ENCODE measurements around the gene FEM1A. TPM values are rescaled to one million over a fixed set of nuclear protein-coding genes. Genes with fewer than 3 reads are reported as not detected.

FEM1A gene
- total and polyA plus RNA-seq, 2 donors (not counting 3 experiments of a cell fraction or from before 2014, with no cell fraction given) = 5.1 to 11.4 TPM

- ChIA-PET POLR2A (interaction anchor here (1.3 kb wide), 1 partner anchor 36 kb away, joined by 6 read pairs; no protein-coding TSS in a partner anchor), CTCF (interaction anchor here (1.2 to 8.7 kb wide), 3 partner anchors 9 to 63 kb away, joined by 3 to 514 read pairs (median 8); no protein-coding TSS in a partner anchor)
- peaks cover 8 to 22% of the 10 kb centered on the region in 2 experiments for H3K36me3 ChIP-seq (ENCODE audit: control insufficient read depth in 2 of 2, extremely low read depth in 1 of 2, insufficient read depth in 2 of 2, low read length in 2 of 2)
- H3K4me1 ChIP-seq (ENCODE audit: control insufficient read depth, extremely low read depth, insufficient read depth, low read length) = no peaks in the 10 kb centered on the region
- no peak overlapping the region for H3K9ac ChIP-seq (replicated peaks; ENCODE audit: extremely low read depth, insufficient read depth, low read length)
- no peaks in the 10 kb centered on the region for H3K79me2 ChIP-seq (ENCODE audit: control insufficient read depth, insufficient read depth, low read length)
- H3K27ac ChIP-seq (ENCODE audit: insufficient read depth, low read depth, low read length) = no peak overlapping the region
- H3K27me3 ChIP-seq (ENCODE audit: control insufficient read depth in 2 of 2, insufficient read depth in 2 of 2, low read length in 2 of 2) = no peaks in the 10 kb centered on the region
- H4K20me1 ChIP-seq (replicated peaks; ENCODE audit: control insufficient read depth, extremely low read depth, insufficient read depth, low read length) = no peaks in the 10 kb centered on the region
- no peaks in the 10 kb centered on the region for H3K9me3 ChIP-seq (replicated peaks; ENCODE audit: control insufficient read depth, insufficient read depth, low read length)
- FAIRE-seq (no peak), DNase-seq (ENCODE audit: low read depth, low spot score) (no peak)
- no peaks in the 10 kb centered on the region for H3K9me1 ChIP-seq (replicated peaks; ENCODE audit: control insufficient read depth, extremely low read depth, insufficient read depth, low read length)
- H3K4me2 ChIP-seq (ENCODE audit: insufficient read depth, low read length) = no peak overlapping the region
- no peak overlapping the region for H3K4me3 ChIP-seq (replicated peaks in 1 of 3; ENCODE audit: insufficient read depth in 1 of 3, low read depth in 1 of 3, low read length in 3 of 3)
- BruUV-seq (replicated peaks) = no TSS peak
- no peak overlapping the region for H2AFZ ChIP-seq (ENCODE audit: low read depth, low read length)
- TF ChIP-seq CTCF (IDR thresholded peaks at IDR 0.05; ENCODE audit: extremely low read depth in 1 of 2, insufficient read depth in 1 of 2, low read depth in 1 of 2, low read length in 2 of 2) = no peak
- no peak for TF ChIP-seq MAX (IDR thresholded peaks at IDR 0.05; ENCODE audit: insufficient read depth, insufficient read length)
- no peak for TF ChIP-seq POLR2AphosphoS5 (IDR thresholded peaks at IDR 0.05; ENCODE audit: insufficient read depth, low read depth, low read length)
- TF ChIP-seq FOS (IDR thresholded peaks at IDR 0.05; ENCODE audit: borderline replicate concordance, insufficient read depth, low read length) = no peak
- intact Hi-C loops (cut with micrococcal nuclease) = no loop called here
- dilution Hi-C loops (cut with MboI; ENCODE audit: extremely low pct_ligation_motif_present, low sequenced_read_pairs) = no loop called here
Observed at GRCh38 chr19:4849019-4849418, 57.5 kb downstream of the FEM1A start.

Small RNAs within 50 kb of the gene (microRNA-seq; reads per million reads assigned to microRNA genes)
- 2.7 reads per million for gene MIR7-3 (ENCODE audit: borderline number of aligned reads, borderline replicate concordance)

Small RNAs within 50 kb of the gene (small RNA-seq; reads per million reads assigned to genes)
- not detected for gene MIR7-3 (ENCODE audit: insufficient read depth, insufficient read length, low read depth, low replicate concordance)

Other genes starting within 250 kb of the FEM1A start
- gene SEMA6B, start 232.1 kb upstream of the FEM1A start, total RNA-seq = 166 and 176 TPM in 2 replicates
- gene SEMA6B, start 232.1 kb upstream of the FEM1A start, polyA plus RNA-seq = 97.8 and 108 TPM in 2 replicates
- gene TNFAIP8L1, start 152.2 kb upstream of the FEM1A start, total RNA-seq = 53.7 and 56.1 TPM in 2 replicates
- gene TNFAIP8L1, start 152.2 kb upstream of the FEM1A start, polyA plus RNA-seq = 40.0 and 44.8 TPM in 2 replicates
- gene MYDGF, start 121.4 kb upstream of the FEM1A start, total RNA-seq = 187 and 191 TPM in 2 replicates
- 337 and 358 TPM in 2 replicates for gene MYDGF, start 121.4 kb upstream of the FEM1A start, polyA plus RNA-seq
- gene DPP9, start 67.9 kb upstream of the FEM1A start, total RNA-seq = 87.6 and 98.0 TPM in 2 replicates
- 31.5 and 38.3 TPM in 2 replicates for gene DPP9, start 67.9 kb upstream of the FEM1A start, polyA plus RNA-seq
- 17.6 and 19.0 TPM in 2 replicates for gene TICAM1, start 40.0 kb downstream of the FEM1A start, total RNA-seq
- 4.3 and 4.8 TPM in 2 replicates for gene TICAM1, start 40.0 kb downstream of the FEM1A start, polyA plus RNA-seq
- gene PLIN3, start 75.9 kb downstream of the FEM1A start, total RNA-seq = 76.8 and 77.9 TPM in 2 replicates
- 88.9 and 90.0 TPM in 2 replicates for gene PLIN3, start 75.9 kb downstream of the FEM1A start, polyA plus RNA-seq
- gene ARRDC5, start 111.2 kb downstream of the FEM1A start, total RNA-seq = not detected in 2 replicates
- gene ARRDC5, start 111.2 kb downstream of the FEM1A start, polyA plus RNA-seq = 0.04 and 0.18 TPM in 2 replicates
- gene UHRF1, start 117.8 kb downstream of the FEM1A start, total RNA-seq = 70.8 and 76.8 TPM in 2 replicates
- 9.1 and 13.3 TPM in 2 replicates for gene UHRF1, start 117.8 kb downstream of the FEM1A start, polyA plus RNA-seq
- gene KDM4B, start 177.4 kb downstream of the FEM1A start, total RNA-seq = 30.8 and 37.2 TPM in 2 replicates
- 12.4 and 14.4 TPM in 2 replicates for gene KDM4B, start 177.4 kb downstream of the FEM1A start, polyA plus RNA-seq

Data from endothelial cell of umbilical vein (primary cell).